NCI-H345 (cell line): ENCODE data around the gene PDE4A.
"Not testable (repeated sequence)": the region's sequence is repeated elsewhere in the genome, so short reads cannot be mapped to it uniquely, and the experiment has no call there.

Experiments
- DNase-seq: peaks from one replicate; lab custom pipeline; 2025; lab: John Stamatoyannopoulos, UW

PDE4A gene

DNA sequence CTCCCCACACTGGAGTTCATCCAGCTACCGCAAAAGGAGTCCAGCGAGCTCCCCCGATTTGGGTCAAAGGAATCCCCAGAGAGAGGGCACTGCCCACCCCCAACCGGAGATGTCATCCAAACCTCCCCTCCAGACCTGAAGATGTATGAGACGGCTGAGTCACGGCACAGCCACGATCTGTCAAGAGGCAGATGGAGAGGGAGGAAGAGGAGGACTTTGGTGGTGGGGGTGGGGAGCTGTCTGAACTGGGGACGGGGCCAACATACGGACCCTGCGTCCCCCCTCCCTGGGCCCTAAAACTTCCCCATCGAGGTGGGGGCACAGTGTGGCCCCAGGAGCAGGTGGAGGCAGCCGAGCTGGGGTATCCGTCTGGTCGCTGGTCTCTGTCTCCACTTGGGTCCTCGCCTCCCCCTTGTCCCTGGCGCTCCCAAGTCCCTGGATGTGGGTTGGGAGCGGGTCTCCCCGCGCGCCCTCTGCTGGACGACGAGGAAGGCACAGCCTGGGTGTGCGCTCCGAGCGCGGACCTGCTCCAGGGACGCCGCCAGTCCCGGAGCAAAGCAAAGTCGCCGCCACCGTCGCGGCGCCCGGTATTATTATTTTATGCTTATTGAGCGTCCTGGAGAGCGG is 3.8 kb downstream of the PDE4A start:
- DNase-seq, result peak; percentile 79

DNA sequence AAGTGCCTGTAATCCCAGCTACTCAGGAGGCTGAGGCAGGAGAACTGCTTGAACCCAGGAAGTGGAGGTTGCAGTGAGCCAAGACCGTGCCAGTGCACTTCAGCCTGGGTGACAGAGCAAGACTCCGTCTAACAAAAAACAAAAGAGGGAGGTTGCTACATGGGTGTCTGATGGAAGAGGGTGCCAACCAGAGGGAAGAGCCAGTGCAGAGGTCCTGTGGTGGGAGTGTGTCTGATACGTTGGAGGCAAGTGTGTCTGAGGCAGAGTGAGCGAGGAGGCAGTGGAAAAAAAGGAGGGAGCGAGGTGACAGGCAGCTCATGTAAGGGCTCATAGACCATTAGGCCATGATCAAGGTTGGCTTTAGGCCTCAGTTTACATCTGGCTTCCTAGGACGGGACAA is 6.8 kb downstream of the PDE4A start:
- no peak for DNase-seq

DNA sequence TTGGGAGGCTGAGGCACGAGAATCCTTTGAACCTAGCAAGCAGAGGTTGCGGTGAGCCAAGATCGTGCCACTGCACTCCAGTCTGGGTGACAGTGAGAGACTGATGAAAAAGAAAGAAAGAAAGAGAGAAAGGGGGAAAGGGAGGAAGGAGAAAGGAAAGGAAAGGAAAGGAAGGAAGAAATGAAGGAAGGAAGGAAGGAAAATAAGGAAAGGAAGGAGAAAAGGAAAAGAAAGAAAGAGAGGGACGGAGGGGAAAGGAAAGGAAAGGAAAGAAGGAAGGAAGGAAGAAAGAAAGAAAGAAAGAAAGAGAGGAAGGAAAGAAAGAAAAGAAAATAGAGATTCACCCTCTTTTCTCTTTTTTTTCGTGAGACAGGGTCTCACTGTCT is 8.7 kb downstream of the PDE4A start:
- DNase-seq, result no peak

DNA sequence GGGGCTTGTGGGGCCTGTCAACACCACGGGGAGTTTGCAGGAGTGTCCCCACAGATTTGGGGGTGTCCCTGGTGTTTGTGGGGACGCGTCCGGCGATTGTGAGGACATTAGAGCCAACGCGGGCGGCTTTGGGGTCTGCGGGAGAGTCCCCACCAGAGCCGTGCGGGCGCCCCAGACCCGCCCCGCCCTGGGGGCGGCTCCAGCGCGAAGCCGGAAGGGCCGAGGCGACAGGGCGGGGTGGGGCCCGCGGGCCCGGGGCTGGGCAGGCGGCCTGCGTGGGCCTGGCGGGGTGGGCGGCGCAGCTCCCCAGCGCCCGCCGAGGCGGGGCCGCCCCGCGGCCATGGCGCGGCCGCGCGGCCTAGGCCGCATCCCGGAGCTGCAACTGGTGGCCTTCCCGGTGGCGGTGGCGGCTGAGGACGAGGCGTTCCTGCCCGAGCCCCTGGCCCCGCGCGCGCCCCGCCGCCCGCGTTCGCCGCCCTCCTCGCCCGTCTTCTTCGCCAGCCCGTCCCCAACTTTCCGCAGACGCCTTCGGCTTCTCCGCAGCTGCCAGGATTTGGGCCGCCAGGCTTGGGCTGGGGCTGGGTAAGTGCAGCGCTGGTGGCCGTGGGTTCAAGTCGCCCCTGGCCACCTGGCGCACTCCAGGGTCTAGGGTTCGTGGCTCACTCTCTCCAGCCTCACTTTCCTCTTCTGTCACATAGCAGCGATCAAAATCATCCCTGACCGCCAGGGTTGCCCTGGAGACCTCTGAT is 10.3 kb downstream of the PDE4A start:
- DNase-seq, result no peak

DNA sequence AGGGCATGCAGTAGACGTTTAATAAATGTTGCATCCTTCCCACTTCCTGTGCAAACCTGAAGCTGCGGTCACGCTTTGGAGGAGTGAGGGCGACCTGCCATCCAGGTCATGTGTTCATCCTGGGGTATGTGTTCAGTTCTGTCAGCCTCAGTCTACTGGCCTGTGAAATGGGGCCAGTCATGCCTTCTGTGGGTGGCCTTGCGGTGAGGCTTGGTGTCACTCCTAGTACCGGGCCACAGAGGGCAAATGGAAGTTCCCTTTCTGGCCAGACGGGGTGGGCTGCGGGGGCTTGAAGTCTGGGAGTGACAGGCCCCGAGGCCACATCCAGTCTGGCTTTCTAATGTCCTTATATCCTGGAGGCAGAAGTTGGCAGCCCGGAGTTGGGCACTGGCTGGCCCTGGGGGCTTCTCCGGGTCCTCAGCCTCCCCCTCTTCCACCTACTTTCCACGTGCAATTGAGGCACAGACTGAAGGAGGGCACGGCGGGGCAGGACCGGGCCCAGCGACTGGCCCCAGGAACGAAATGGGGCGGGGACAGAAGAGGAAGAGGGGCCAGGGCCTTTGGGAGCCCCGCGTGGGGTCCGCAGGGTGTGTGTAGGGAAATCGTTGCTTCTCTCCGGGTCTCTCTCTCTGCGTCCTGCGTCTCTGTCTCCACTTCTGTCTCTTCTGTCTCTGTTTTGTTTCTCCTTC is 11.1 kb downstream of the PDE4A start:
- no peak for DNase-seq

DNA sequence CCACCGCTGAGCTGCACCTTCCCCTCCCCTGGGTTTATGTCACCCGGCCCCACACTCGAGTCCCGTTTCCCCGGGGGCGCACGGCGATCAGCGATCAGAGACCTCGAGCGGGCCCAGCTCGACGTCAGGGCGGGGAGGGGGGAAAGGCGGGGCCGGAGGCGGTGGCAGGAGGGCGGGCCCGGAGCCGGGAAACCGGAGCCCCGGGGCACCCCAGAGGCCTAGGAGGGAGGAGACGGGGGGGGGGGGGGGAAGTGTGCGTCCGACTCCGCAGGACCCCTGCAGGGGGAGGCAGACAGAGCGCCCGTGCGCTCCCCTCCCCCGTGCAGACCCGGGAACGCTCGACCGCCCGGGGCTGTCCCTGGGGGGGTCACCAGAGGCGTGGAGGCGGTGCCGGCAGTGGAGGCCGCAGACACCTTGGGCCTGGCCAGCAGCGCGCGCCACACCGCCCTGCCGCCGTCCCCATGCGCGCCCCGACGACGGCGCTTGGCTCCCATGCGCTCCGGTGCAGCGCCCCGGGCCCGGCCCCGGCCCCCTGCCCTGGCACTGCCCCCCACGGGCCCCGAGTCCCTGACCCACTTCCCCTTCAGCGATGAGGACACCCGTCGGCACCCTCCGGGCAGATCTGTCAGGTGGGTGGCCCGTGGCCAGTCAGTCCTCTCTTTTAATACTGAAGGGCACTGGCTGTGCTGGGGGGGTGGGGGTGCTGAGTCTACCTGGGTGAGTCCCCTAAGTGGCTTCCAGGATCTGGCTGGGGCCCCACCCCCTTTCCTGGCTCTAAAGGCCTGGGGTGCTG is 11.8 kb downstream of the PDE4A start:
- DNase-seq, result no peak

DNA sequence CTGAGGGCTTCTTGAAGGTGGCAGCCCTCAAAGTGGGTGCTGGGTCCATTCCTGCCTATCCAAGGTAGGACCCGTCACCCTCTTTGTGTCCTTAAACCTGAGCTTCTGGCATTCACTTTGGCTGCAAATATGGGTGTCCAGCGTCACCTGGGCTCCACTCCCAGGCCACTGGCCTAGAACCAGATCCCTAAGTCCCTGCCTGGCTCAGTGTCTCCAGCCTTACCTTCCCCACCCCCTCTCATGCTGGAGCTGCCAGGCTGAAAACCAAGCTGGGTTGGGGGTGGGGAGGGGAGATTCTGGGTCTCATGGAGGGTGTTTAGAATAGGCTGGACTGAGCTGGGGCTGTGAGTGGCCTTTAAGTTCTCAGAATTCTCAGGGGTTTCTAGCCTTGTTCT is 12.4 kb downstream of the PDE4A start:
- no peak for DNase-seq

DNA sequence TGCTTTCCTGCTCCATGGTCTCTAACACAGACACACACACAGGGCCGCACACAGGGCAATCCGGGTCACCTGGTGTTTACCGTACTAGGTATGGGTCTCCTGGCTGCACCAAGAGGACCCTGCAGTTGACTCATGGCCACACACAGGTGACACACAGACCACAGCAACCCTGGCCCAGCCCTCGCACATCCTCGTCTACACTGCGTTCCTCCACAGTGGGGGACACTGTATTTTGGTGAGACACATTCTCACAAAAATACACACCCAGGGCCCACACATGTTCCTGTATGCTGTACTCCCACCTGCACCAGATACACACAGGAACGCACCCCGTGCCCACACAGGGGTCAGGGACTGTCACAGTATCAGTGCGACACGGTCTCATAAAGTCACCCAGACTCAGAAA is 12.8 kb downstream of the PDE4A start:
- no peak for DNase-seq

DNA sequence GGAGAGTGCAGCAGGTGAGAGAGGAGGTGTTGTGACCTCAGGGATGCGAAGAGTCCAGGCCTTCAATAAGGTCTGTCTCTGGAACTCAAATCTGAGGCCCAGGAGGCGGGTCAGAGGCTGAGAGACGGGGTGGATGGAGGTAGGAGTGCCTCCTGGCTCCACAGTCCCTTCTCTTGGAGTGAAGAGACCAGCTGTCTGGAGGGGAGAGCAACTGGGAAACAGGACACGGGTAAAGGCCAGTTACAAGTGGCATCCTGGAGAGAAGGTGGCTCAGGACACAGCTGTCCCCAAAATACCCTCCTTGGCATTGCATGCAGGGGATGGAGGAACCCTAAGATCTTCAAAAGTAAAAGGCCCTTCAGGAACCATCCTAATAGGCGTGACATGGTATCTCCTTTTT is 19.2 kb downstream of the PDE4A start:
- DNase-seq, result no peak

DNA sequence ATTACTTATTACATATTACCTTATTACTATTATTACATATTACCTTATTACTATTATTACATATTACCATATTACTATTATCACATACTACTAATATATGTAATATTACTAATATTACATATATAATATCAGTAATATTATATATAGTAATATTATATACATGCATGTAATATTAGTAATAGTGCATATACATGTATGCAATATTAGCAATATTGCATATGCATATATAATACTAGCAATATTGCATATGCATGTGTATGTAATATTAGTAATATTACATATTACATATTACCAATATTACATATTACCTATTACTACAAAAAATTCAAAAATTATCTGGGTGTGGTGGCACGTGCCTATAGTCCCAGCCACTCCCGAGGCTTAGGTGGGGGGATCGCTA is 22.4 kb downstream of the PDE4A start:
- DNase-seq, result no peak

DNA sequence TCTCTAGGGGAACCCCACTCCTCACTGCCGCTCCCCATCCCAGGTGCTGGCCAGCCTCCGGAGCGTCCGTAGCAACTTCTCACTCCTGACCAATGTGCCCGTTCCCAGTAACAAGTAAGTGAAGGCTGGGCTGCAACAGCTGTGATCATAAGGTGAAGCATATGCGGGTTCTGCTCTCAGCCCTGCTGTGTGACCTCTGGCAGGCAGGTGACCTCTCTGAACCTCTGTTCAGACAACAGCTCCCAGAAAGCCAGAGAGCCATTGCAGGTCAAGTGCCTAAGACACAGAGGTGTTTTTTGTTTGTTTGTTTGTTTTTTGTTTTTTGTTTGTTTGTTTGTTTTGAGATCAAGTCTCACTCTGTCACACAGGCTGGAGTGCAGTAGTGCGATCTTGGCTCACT is 28.7 kb downstream of the PDE4A start:
- no peak for DNase-seq

DNA sequence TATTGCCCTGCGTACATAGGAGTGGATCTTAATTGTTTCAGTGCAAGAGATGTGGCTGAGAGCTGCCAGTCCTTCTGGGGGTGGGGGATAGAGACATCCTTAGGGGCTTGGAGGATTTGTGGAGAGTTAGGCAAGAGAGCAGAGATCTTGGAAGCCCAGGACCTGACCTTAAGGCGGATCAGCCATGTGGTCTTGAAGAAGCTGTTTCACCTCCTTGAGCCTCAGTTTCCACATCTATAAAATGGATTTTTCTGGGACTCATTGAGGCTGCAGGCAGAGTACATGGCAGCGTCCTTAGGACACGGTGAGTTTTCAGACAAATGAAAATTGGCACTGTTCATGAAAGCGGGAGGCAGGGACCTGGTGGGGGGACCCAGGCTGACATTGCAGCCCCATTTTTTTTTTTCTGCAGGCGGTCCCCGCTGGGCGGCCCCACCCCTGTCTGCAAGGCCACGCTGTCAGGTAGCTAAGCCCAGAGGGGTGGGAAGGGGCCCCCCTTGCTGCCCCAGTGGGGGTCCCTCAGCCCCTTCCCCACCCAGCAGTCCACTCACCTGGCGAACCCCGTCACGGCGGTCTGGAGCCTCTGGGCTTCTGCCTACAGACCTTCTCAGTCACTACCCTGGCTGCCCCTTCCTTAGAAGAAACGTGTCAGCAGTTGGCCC is 30.0 kb downstream of the PDE4A start:
- DNase-seq, result no peak

DNA sequence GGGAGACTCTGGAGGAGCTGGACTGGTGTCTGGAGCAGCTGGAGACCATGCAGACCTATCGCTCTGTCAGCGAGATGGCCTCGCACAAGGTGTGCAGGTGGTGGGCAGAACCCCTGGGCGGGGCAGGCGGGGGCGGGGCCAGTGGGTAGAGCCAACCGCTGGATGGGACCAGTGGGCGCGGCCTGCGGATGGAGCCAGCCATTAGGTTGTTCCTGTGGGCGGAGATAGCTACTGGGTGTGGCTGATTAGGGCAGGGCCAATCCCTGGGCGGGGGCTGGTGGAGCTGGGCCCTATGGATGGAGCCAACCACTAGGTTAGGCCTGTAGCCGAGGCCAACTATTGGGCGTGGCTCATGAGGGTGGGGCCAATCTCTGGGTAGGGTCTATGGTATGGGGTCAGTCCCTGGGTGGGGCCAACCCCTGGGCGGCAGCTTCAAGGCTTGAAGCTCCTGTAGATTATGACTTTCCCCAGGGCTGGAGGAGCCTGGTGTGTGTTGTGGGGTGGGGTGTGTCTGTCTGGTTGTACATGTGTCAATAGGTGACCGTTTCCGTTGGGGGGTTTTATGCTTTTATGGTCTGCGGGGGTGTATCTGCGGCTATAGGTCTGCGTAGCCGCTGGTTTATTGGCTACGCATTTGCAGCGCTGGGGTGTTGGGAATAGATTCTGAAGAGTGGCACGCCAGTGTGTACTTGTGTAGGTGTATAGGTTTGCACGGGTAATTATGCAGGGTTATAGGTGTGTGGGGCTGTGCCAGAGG is 30.7 kb downstream of the PDE4A start:
- DNase-seq, result no peak

DNA sequence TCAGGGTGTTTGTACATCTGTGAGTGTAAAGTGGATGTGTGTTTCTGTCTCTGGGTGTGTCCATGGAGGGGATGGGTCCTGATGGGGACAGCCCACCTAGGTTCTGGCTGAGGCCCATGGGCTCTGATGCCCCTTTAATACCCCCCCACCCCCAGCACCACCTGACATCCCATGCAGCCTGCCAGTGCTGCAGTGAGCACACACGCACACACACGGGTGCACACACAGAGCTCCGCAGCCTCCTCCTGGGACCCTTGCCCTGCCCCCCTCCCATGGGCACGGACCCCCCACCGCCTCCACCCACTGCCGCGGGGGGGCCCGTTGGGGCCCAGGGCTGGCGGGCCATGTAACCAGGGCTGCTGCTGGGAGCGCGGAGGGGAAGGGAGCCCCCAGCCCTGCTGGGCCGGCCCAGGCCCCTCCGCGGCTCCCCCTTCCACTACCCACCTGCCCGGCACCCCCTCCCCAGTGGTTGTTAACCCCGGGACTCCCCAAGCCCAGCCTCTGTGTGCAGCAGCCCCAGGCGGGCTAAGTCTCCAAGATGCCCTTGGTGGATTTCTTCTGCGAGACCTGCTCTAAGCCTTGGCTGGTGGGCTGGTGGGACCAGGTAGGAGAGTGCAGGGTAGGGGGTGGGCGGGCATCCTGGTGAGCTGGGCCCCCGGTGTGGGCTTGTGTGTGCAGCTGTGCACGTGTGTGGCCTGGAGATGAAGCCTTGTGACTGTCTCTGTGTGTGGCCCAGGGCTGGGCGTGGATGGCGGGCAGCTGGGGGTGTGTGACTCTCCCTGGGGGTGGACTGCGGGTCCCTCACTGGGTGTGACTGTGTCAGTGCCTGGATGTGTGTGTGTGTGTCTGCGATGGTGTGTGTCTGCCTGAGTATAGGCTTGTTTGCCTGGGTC is 32.6 kb downstream of the PDE4A start:
- no peak for DNase-seq

DNA sequence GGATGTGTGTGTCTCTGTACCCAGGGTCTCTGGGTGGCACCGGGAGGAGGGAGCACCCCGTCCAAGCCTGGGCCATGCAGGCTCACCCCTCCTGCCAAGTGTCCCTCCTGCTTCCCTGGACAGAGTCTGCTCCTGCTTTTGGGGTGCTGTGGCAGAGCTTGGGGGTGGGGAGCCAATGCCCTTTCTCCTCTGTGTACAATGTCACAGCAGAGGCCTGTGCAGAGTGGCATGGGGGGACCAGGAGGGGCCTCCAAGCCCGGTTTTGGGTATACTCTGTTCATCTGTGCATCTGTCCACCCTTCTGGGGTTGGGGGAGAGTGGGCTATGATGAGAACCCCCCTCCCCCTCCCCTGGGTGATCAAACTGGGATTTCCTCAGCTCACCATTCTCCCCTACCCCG is 33.5 kb downstream of the PDE4A start:
- no peak for DNase-seq

DNA sequence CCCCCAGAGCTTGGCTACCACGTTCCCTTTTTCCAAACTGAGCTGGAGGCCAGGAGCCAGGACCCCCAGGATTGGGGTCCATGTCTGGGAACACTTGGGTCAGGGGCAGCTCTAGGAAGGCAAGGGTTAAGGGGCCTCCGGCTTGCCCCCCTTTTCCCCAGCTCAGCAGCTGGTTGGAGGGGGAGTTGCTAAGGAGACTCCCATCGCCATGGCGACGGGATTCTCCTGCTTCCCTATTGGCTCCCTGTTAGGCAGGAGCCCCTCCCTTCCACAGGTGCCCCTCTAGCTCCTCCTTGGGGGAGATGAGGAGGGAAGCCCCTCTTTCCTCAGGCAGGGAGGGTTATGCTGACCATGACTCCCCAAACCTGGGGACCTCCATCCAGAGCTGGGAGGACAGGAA is 33.9 kb downstream of the PDE4A start:
- no peak for DNase-seq

DNA sequence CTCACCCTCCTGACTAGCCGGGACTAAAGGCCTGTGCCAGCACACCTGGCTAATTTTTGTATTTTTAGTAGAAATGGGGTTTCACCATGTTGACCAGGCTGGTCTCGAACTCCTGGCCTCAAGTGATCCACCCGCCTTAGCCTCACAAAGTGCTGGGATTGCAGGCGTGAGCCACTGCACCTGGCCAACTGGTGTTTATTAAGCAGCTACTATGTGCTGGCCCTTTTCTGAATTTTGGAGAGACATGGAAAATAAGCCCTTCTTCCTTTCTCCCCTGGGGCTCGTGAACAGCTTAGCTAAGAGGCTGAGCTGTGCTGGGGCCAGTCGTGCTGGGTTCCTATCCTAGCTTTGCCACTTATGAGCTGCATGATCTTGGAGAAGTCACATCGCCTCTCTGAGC is 38.4 kb downstream of the PDE4A start:
- DNase-seq, result not testable (repeated sequence)

DNA sequence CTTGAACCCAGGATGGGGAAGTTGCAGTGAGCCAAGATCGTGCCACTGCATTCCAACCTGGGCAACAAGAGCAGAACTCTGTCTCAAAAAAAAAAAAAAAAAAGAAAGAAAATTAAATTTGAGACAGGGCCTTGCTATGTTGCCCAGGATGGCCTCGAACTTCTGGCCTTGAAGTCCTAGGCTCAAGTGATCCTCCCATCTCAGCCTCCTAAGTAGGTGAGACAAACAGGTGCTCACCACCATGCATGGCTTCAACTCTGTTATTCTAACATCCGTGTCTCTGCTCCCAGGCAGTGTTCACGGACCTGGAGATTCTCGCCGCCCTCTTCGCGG is 40.3 kb downstream of the PDE4A start:
- DNase-seq, result no peak

DNA sequence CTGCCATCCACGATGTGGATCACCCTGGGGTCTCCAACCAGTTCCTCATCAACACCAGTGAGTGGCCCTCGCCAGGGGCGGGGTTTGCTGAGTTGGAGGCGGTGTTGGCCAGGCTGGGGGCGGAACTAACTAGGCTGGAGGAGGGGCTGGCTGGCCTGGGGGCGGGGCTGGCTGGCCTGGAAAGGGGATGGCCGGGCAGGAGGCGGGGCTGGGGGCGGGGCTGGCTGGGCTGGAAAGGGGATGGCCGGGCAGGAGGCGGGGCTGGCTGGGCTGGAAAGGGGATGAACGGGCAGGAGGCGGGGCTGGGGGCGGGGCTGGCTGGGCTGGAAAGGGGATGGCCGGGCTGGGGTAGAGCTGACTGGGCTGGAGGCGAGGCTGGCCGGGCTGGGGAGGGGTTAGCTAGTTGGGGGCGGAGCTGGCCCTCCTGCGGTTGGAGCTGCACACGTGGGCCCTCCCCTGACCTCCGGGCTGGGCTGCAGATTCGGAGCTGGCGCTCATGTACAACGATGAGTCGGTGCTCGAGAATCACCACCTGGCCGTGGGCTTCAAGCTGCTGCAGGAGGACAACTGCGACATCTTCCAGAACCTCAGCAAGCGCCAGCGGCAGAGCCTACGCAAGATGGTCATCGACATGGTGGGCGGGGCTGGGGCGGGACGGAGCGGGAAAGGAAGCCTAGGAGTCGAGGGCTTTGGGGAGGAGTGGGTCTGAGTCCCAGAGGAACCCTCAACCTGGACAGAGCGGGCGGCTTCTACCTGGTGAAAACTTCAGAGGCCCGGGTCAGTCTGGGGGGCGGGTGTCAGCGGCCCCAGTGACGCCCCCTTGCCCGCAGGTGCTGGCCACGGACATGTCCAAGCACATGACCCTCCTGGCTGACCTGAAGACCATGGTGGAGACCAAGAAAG is 41.0 kb downstream of the PDE4A start:
- peak; percentile 89 for DNase-seq
